Suprapubic skin (tissue), 4 donors: ENCODE measurements around the gene GSTM4.

Experiments used
- POLR2A ChIP-seq, 2 donors: fragments of 450-650 bp; IDR thresholded peaks; one replicate each; pipeline ENCODE4 v1.6.1; 2017; ENCODE audit warnings: antibody characterized with exemption in 2 of 2, mild to moderate bottlenecking in 2 of 2, moderate library complexity in 2 of 2
- POLR2AphosphoS5 ChIP-seq, 3 donors: sonication (generic); formaldehyde crosslinking; IDR thresholded peaks; one replicate each; pipeline ENCODE4 v1.6.1; 2017; ENCODE audit warnings: antibody characterized with exemption in 3 of 3
- TF ChIP-seq, protein P1 (sequence below), 2 donors: fragments of 200-600 bp in 1 of 2; fragments of 450-650 bp in 1 of 2; sonication (generic) in 1 of 2; IDR thresholded peaks; one replicate each; pipeline ENCODE4 v1.5.1; 2016 to 2019; ENCODE audit warnings: antibody characterized with exemption in 2 of 2, mild to moderate bottlenecking in 1 of 2, moderate library complexity in 1 of 2

- no peak for TF ChIP-seq POLR2A (IDR thresholded peaks at IDR 0.05)
- TF ChIP-seq, protein P1, sequence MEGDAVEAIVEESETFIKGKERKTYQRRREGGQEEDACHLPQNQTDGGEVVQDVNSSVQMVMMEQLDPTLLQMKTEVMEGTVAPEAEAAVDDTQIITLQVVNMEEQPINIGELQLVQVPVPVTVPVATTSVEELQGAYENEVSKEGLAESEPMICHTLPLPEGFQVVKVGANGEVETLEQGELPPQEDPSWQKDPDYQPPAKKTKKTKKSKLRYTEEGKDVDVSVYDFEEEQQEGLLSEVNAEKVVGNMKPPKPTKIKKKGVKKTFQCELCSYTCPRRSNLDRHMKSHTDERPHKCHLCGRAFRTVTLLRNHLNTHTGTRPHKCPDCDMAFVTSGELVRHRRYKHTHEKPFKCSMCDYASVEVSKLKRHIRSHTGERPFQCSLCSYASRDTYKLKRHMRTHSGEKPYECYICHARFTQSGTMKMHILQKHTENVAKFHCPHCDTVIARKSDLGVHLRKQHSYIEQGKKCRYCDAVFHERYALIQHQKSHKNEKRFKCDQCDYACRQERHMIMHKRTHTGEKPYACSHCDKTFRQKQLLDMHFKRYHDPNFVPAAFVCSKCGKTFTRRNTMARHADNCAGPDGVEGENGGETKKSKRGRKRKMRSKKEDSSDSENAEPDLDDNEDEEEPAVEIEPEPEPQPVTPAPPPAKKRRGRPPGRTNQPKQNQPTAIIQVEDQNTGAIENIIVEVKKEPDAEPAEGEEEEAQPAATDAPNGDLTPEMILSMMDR (IDR thresholded peaks at IDR 0.05): no peak
- TF ChIP-seq POLR2AphosphoS5 (IDR thresholded peaks at IDR 0.05): no peak
Observed at GRCh38 chr1:109615879-109616278, 40.0 kb upstream of the GSTM4 start.
